Lower leg skin (tissue), 4 donors: ENCODE data around the gene FOXL1. TPM values are rescaled to one million over a fixed set of nuclear protein-coding genes. Genes with fewer than 3 reads are reported as not detected.

Experiments
- DNase-seq, 2 donors: peaks; one replicate each; pipeline ENCODE4 v3.0.0-alpha.2; 2019; ENCODE audit warnings: low spot score in 2 of 2
- H3K4me3 ChIP-seq: fragments of 200-600 bp; sonication (generic); 2 replicates; pipeline ENCODE4 v1.5.1; 2017; ENCODE audit warnings: mild to moderate bottlenecking, low read depth; ENCODE audit not compliant: poor library complexity, severe bottlenecking
- CTCF ChIP-seq, 3 donors: fragments of 450-650 bp; IDR thresholded peaks; one replicate each; pipeline ENCODE4 v1.5.1; 2016; ENCODE audit warnings: antibody characterized with exemption in 3 of 3, mild to moderate bottlenecking in 3 of 3, moderate library complexity in 2 of 3
- POLR2A ChIP-seq, 2 donors: fragments of 450-650 bp; IDR thresholded peaks; one replicate each; pipeline ENCODE4 v1.6.1; 2016 to 2017; ENCODE audit warnings: antibody characterized with exemption in 2 of 2, mild to moderate bottlenecking in 1 of 2, moderate library complexity in 1 of 2
- WGBS, 2 donors: methylation state at CpG; one replicate each; pipeline ENCODE4 v1.1.5; 2018; 5-methylcytosine and 5-hydroxymethylcytosine counted together
- intact Hi-C: fragments of 100-400 bp; cut with DNase I; formaldehyde crosslinking; loops from one replicate; pipeline ENCODE4 v1.15.0; 2023; ENCODE audit warnings: low total_unique reads
- total RNA-seq, 4 donors: library from RNA; depleted of rRNA; stranded (reverse); fragments of >200 nt; gene quantifications; one replicate each; pipeline ENCODE4 v1.1.0, GENCODE V29; 2016

FOXL1 gene
- total RNA-seq, 4 donors from 2014 or later: 0.23 to 0.49 TPM; not detected in 2

- intact Hi-C loops: no loop called here
- H3K4me3 ChIP-seq: no peak overlapping the region
- peak in 1 of 2 donors; percentile 15 for DNase-seq
- no peak for TF ChIP-seq POLR2A (IDR thresholded peaks at IDR 0.05)
- no peak for TF ChIP-seq CTCF (IDR thresholded peaks at IDR 0.05)
- WGBS, 2 donors: 76 to 78% methylated on average over 4 of the region's 4 CpGs
Observed at GRCh38 chr16:86590501-86591144, 12.3 kb downstream of the FOXL1 start.

GRCh38 chr16:86591270-86591669 is 12.9 kb downstream of the FOXL1 start:
- H3K4me3 ChIP-seq: no peak overlapping the region
- DNase-seq: peak in 1 of 2 donors; percentile 6
- 88 to 91% methylated on average over 4 of the region's 4 CpGs for WGBS, 2 donors
- TF ChIP-seq POLR2A (IDR thresholded peaks at IDR 0.05) (no peak), CTCF (IDR thresholded peaks at IDR 0.05) (no peak)
- intact Hi-C loops: no loop called here

- TF ChIP-seq POLR2A (IDR thresholded peaks at IDR 0.05): no peak
- TF ChIP-seq CTCF (IDR thresholded peaks at IDR 0.05): no peak
- DNase-seq: peak in 1 of 2 donors; percentile 36
- intact Hi-C loops: no loop called here
- 44 to 45% methylated on average over 13 of the region's 13 CpGs for WGBS, 2 donors
- H3K4me3 ChIP-seq: no peak overlapping the region
Observed at GRCh38 chr16:86593913-86594620, 15.7 kb downstream of the FOXL1 start.

- TF ChIP-seq CTCF (IDR thresholded peaks at IDR 0.05) (no peak), POLR2A (IDR thresholded peaks at IDR 0.05) (no peak)
- 14 to 17% methylated on average over 8 of the region's 8 CpGs for WGBS, 2 donors
- intact Hi-C loops: no loop called here
- H3K4me3 ChIP-seq: no peak overlapping the region
- no peak for DNase-seq
Observed at GRCh38 chr16:86594721-86595120, 16.4 kb downstream of the FOXL1 start.

- peak in 1 of 2 donors; percentile 64 for DNase-seq
- TF ChIP-seq POLR2A (IDR thresholded peaks at IDR 0.05): no peak
- no peak for TF ChIP-seq CTCF (IDR thresholded peaks at IDR 0.05)
- H3K4me3 ChIP-seq: no peak overlapping the region
- WGBS, 2 donors: 62 to 64% methylated on average over 10 of the region's 10 CpGs
- intact Hi-C loops: no loop called here
Observed at GRCh38 chr16:86595983-86596605, 17.7 kb downstream of the FOXL1 start.
